ENCODE results near the gene ZNHIT2.

- TF ChIP-seq CTCF (IDR thresholded peaks at IDR 0.05): no peak
- TF ChIP-seq POLR2A (IDR thresholded peaks at IDR 0.05): no peak
Measured at GRCh38 chr11:65107078-65107477, 10.4 kb downstream of the ZNHIT2 start.
